Measurements from ENCODE around the gene TNFRSF1A. TPM values are rescaled to one million over a fixed set of nuclear protein-coding genes. Genes with fewer than 3 reads are reported as not detected.

Gene TNFRSF1A
- total and polyA plus RNA-seq, 4 experiments from 2014 or later = 14.5 to 86.7 (median 58.6) TPM

DNA sequence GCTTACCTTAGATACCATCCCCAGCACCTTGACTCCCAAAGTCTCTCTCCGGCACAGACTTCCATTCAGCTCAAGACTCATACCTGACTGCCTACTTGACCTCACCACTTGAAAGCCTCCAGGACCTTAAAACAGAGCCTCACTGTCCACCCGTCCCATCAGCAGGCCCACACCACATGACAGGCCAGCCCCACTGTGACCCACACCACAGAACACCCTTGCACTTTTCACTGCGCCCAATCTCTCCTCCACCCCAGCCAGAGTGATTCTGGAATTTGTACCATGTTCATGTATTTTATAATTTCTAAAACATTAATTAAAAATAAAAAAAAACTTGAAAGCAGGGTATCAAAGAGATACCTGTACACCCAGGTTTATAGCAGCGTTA lies 59.4 kb downstream of the TNFRSF1A start:
- Histone ChIP-seq H3K27me3 (ENCODE audit: insufficient read depth, low read length) (no peaks in the 10 kb centered on the region), H3K9me3 (ENCODE audit: control insufficient read depth in 1 of 2, low read length in 2 of 2) (no peaks in the 10 kb centered on the region), H3K27ac (ENCODE audit: low read depth, low read length) (no peak overlapping the region), H3K4me1 (ENCODE audit: insufficient read depth, low read length) (peaks cover 15% of the 10 kb centered on the region), H3K36me3 (ENCODE audit: insufficient read depth, low read length) (no peaks in the 10 kb centered on the region), H3K4me3 (ENCODE audit: low read length in 2 of 2) (no peak overlapping the region)
- H3K4me3 Mint-ChIP-seq = no peak overlapping the region
- no peaks in the 10 kb centered on the region for H3K9me3 Mint-ChIP-seq
- H3K36me3 Mint-ChIP-seq = no peaks in the 10 kb centered on the region
- CTCF ChIA-PET (ENCODE audit: partially characterized antibody) = interaction anchor here (1.9 to 7.6 kb wide), 3 partner anchors 15 to 293 kb away, joined by 5 to 107 read pairs (median 45); no protein-coding TSS in a partner anchor
- intact Hi-C loops (cut with micrococcal nuclease) = no loop called here
- peaks cover 4 to 15% (median 6%) of the 10 kb centered on the region in 4 donors for H3K4me1 Mint-ChIP-seq
- no peak for DNase-seq
- POLR2A ChIA-PET (ENCODE audit: partially characterized antibody) = no interaction called here
- no peak overlapping the region for H3K27ac Mint-ChIP-seq
- H3K27me3 Mint-ChIP-seq = peaks cover 6 to 28% of the 10 kb centered on the region in 2 donors

GRCh38 chr12:6281081-6281809 lies 60.6 kb downstream of the TNFRSF1A start:
- Histone ChIP-seq H3K9me3 (ENCODE audit: control insufficient read depth in 1 of 2, low read length in 2 of 2) (no peaks in the 10 kb centered on the region), H3K36me3 (ENCODE audit: insufficient read depth, low read length) (no peaks in the 10 kb centered on the region), H3K4me3 (ENCODE audit: low read length in 2 of 2) (no peak overlapping the region), H3K27me3 (ENCODE audit: insufficient read depth, low read length) (no peaks in the 10 kb centered on the region), H3K4me1 (ENCODE audit: insufficient read depth, low read length) (peaks cover 15% of the 10 kb centered on the region), H3K27ac (ENCODE audit: low read depth, low read length) (no peak overlapping the region)
- CTCF ChIA-PET (ENCODE audit: partially characterized antibody) = interaction anchor here (4.0 to 7.6 kb wide), 2 partner anchors 86 to 292 kb away, joined by 45 to 107 read pairs; no protein-coding TSS in a partner anchor
- POLR2A ChIA-PET (ENCODE audit: partially characterized antibody) = no interaction called here
- peak overlapping the region in 1 of 7 donors; percentile 57 for H3K27ac Mint-ChIP-seq
- no peak for DNase-seq
- no peak overlapping the region for H3K4me3 Mint-ChIP-seq
- H3K36me3 Mint-ChIP-seq = no peaks in the 10 kb centered on the region
- no peaks in the 10 kb centered on the region for H3K9me3 Mint-ChIP-seq
- intact Hi-C loops (cut with micrococcal nuclease) = no loop called here
- peaks cover 9 to 33% of the 10 kb centered on the region in 2 donors for H3K27me3 Mint-ChIP-seq
- peaks cover 4 to 15% (median 6%) of the 10 kb centered on the region in 4 donors for H3K4me1 Mint-ChIP-seq

DNA sequence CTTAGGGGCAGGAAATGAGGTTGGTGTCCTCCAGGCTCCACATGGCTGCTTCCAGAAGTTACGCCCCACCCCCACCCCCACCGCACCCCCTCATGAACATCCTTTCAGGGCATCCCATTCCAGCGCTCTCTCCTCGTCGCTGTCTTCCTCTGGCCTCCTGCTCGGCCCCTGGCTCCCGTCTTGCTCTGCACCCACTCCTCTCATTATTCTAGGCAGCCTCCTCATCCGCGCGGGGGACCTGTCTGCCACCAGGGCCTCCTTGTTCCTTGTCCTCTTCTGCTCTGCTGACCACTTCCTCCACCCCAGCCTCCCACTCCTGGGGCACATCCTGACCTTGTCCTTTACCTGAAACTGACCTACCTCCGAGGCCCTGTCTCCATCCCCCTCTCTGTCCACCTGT lies 61.2 kb downstream of the TNFRSF1A start:
- no peak overlapping the region for H3K4me3 ChIP-seq (ENCODE audit: low read length in 2 of 2)
- no peaks in the 10 kb centered on the region for H3K36me3 ChIP-seq (ENCODE audit: insufficient read depth, low read length)
- no peaks in the 10 kb centered on the region for H3K9me3 ChIP-seq (ENCODE audit: control insufficient read depth in 1 of 2, low read length in 2 of 2)
- ChIA-PET POLR2A (ENCODE audit: partially characterized antibody) (no interaction called here), CTCF (ENCODE audit: partially characterized antibody) (interaction anchor here (8.7 kb wide), 1 partner anchor 85 kb away, joined by 145 read pairs; no protein-coding TSS in a partner anchor)
- Mint-ChIP-seq H3K27ac (no peak overlapping the region), H3K4me1 (peaks cover 4 to 15% (median 6%) of the 10 kb centered on the region in 4 donors), H3K36me3 (no peaks in the 10 kb centered on the region), H3K27me3 (peaks cover 9 to 33% of the 10 kb centered on the region in 2 donors), H3K9me3 (no peaks in the 10 kb centered on the region), H3K4me3 (peak overlapping the region in 3 of 8 donors; percentile 5 to 24 (median 21))
- DNase-seq = no peak
- no peak overlapping the region for H3K27ac ChIP-seq (ENCODE audit: low read depth, low read length)
- intact Hi-C loops (cut with micrococcal nuclease) = no loop called here
- no peaks in the 10 kb centered on the region for H3K27me3 ChIP-seq (ENCODE audit: insufficient read depth, low read length)
- peaks cover 15% of the 10 kb centered on the region for H3K4me1 ChIP-seq (ENCODE audit: insufficient read depth, low read length)

DNA sequence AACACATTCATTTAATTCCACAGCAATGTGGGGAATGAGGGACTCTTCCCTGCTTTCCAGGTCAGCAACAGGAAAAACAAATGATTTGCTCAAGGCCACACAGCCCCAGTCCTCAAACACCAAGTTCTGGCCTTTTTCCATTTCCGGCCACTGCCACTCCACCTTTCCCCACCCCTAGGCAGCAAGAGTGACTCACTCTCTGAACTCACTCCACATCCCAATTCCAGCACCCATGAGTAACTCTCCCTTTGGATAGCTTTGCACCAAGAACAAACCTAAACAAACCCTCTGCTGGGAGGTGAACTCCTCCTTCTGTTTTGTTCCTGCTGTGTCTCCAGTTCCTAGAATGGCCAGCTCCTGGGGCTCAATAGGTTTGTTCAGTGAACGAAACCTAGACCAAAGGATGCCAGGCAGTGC lies 61.8 kb downstream of the TNFRSF1A start:
- peaks cover 9 to 33% of the 10 kb centered on the region in 2 donors for H3K27me3 Mint-ChIP-seq
- H3K36me3 ChIP-seq (ENCODE audit: insufficient read depth, low read length) = no peaks in the 10 kb centered on the region
- no peak overlapping the region for H3K27ac ChIP-seq (ENCODE audit: low read depth, low read length)
- no peak for DNase-seq
- peaks cover 4 to 13% (median 5%) of the 10 kb centered on the region in 4 donors for H3K4me1 Mint-ChIP-seq
- peaks cover 14% of the 10 kb centered on the region for H3K4me1 ChIP-seq (ENCODE audit: insufficient read depth, low read length)
- CTCF ChIA-PET (ENCODE audit: partially characterized antibody) = interaction anchor here (0.6 to 8.7 kb wide), 7 partner anchors 50 to 292 kb away, joined by 3 to 145 read pairs (median 8); no protein-coding TSS in a partner anchor
- POLR2A ChIA-PET (ENCODE audit: partially characterized antibody) = no interaction called here
- no peak overlapping the region for H3K4me3 ChIP-seq (ENCODE audit: low read length in 2 of 2)
- peak overlapping the region in 4 of 8 donors; percentile 5 to 40 (median 30) for H3K4me3 Mint-ChIP-seq
- H3K27ac Mint-ChIP-seq = no peak overlapping the region
- no peaks in the 10 kb centered on the region for H3K27me3 ChIP-seq (ENCODE audit: insufficient read depth, low read length)
- no peaks in the 10 kb centered on the region for H3K9me3 Mint-ChIP-seq
- intact Hi-C loops (cut with micrococcal nuclease) = no loop called here
- no peaks in the 10 kb centered on the region for H3K9me3 ChIP-seq (ENCODE audit: control insufficient read depth in 1 of 2, low read length in 2 of 2)
- no peaks in the 10 kb centered on the region for H3K36me3 Mint-ChIP-seq

DNA sequence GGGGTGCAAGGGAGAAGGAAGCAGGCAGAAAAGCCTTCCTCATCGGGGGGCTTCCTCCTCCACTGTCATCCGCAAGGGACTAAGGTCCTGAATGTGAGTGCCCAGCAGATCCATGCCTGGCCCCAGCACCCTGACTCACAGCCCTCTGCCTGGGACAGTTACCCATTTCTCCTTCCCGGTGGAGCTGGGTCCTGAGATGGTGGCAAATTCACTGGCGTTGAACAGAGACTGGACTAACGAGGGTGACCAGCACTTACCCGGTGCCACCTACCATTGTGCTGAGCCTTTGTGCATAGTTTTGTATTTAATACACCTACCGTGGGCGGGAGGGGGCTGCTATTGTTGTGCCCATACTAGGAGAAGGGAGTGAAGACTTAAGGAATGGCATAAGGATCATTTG lies 62.2 kb downstream of the TNFRSF1A start:
- Mint-ChIP-seq H3K36me3 (no peaks in the 10 kb centered on the region), H3K27ac (no peak overlapping the region), H3K9me3 (no peaks in the 10 kb centered on the region), H3K4me1 (peaks cover 2 to 10% (median 4%) of the 10 kb centered on the region in 4 donors), H3K27me3 (peaks cover 9 to 34% of the 10 kb centered on the region in 2 donors), H3K4me3 (peak overlapping the region in 3 of 8 donors; percentile 40 to 57 (median 40))
- Histone ChIP-seq H3K4me1 (ENCODE audit: insufficient read depth, low read length) (peaks cover 11% of the 10 kb centered on the region), H3K27me3 (ENCODE audit: insufficient read depth, low read length) (no peaks in the 10 kb centered on the region), H3K27ac (ENCODE audit: low read depth, low read length) (no peak overlapping the region), H3K4me3 (ENCODE audit: low read length in 2 of 2) (no peak overlapping the region), H3K36me3 (ENCODE audit: insufficient read depth, low read length) (no peaks in the 10 kb centered on the region), H3K9me3 (ENCODE audit: control insufficient read depth in 1 of 2, low read length in 2 of 2) (no peaks in the 10 kb centered on the region)
- POLR2A ChIA-PET (ENCODE audit: partially characterized antibody) = interaction anchor here (1.0 kb wide), 1 partner anchor 84 kb away, joined by 3 read pairs; no protein-coding TSS in a partner anchor
- intact Hi-C loops (cut with micrococcal nuclease) = no loop called here
- CTCF ChIA-PET (ENCODE audit: partially characterized antibody) = interaction anchor here (0.6 to 8.7 kb wide), 13 partner anchors 8 to 291 kb away, joined by 3 to 145 read pairs (median 4); partner anchors contain the start of gene CD9
- no peak for DNase-seq

DNA sequence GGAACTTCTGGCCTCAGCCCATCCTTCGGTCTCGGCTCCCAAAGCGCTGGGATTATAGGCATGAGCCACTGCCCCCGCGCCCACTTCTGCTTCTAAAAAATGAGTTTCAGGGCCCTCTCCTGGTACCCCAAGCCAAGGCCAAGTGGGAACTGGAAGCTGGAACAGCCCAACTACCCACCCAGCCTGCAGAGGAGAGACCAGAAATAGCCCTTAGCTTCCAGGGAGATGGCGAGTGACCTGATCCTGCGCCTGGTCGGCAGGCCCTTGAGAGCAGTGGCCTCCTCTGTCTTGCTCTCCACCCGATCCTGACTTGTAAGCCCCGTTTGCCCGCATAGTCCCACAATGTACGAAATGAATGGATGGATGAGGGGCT lies 62.6 kb downstream of the TNFRSF1A start:
- H3K36me3 ChIP-seq (ENCODE audit: insufficient read depth, low read length) = no peaks in the 10 kb centered on the region
- ChIA-PET CTCF (ENCODE audit: partially characterized antibody) (interaction anchor here (0.7 to 8.7 kb wide), 19 partner anchors 8 to 291 kb away, joined by 3 to 145 read pairs (median 4); partner anchors contain the start of gene CD9), POLR2A (ENCODE audit: partially characterized antibody) (interaction anchor here (1.0 kb wide), 1 partner anchor 84 kb away, joined by 3 read pairs; no protein-coding TSS in a partner anchor)
- H3K4me1 ChIP-seq (ENCODE audit: insufficient read depth, low read length) = peaks cover 11% of the 10 kb centered on the region
- Mint-ChIP-seq H3K27ac (no peak overlapping the region), H3K9me3 (no peaks in the 10 kb centered on the region), H3K36me3 (no peaks in the 10 kb centered on the region), H3K4me1 (peaks cover 2 to 10% (median 4%) of the 10 kb centered on the region in 4 donors), H3K27me3 (peaks cover 9 to 34% of the 10 kb centered on the region in 2 donors), H3K4me3 (peak overlapping the region in 7 of 8 donors; percentile 12 to 63 (median 57))
- H3K4me3 ChIP-seq (ENCODE audit: low read length in 2 of 2) = no peak overlapping the region
- intact Hi-C loops (cut with micrococcal nuclease) = no loop called here
- no peak overlapping the region for H3K27ac ChIP-seq (ENCODE audit: low read depth, low read length)
- H3K9me3 ChIP-seq (ENCODE audit: control insufficient read depth in 1 of 2, low read length in 2 of 2) = no peaks in the 10 kb centered on the region
- H3K27me3 ChIP-seq (ENCODE audit: insufficient read depth, low read length) = no peaks in the 10 kb centered on the region
- no peak for DNase-seq
